Smooth muscle cell (in vitro differentiated cells): ENCODE measurements around the gene ADD3. TPM values are rescaled to one million over a fixed set of nuclear protein-coding genes. Genes with fewer than 3 reads are reported as not detected.

Experiments used
- DNase-seq: peaks from one replicate; lab custom pipeline; 2025; ENCODE audit not compliant: unreplicated experiment; lab: John Stamatoyannopoulos, UW
- H2AFZ ChIP-seq: fragments of 200-600 bp; sonication (generic); 2 replicates; pipeline ENCODE4 v1.6.0; 2016; ENCODE audit warnings: antibody characterized with exemption, low read depth, mild to moderate bottlenecking
- H3F3A ChIP-seq: fragments of 200-600 bp; sonication (generic); 2 replicates; pipeline ENCODE4 v1.6.0; 2017; ENCODE audit warnings: antibody characterized with exemption, low read depth
- H3K27ac ChIP-seq: fragments of 200-600 bp; sonication (generic); 2 replicates; pipeline ENCODE4 v1.5.1; 2016; ENCODE audit warnings: low read depth, mild to moderate bottlenecking
- H3K27me3 ChIP-seq: fragments of 200-600 bp; sonication (generic); 2 replicates; pipeline ENCODE4 v1.6.1; 2016; ENCODE audit warnings: low read depth, mild to moderate bottlenecking
- H3K36me3 ChIP-seq: fragments of 200-600 bp; sonication (generic); 2 replicates; pipeline ENCODE4 v1.5.1; 2016; ENCODE audit warnings: low read depth
- H3K4me1 ChIP-seq: fragments of 200-600 bp; sonication (generic); 2 replicates; pipeline ENCODE4 v1.5.1; 2016; ENCODE audit warnings: low read depth
- H3K4me2 ChIP-seq: fragments of 200-600 bp; sonication (generic); 2 replicates; pipeline ENCODE4 v1.6.0; 2016; ENCODE audit warnings: mild to moderate bottlenecking
- H3K4me3 ChIP-seq: fragments of 200-600 bp; sonication (generic); 2 replicates; pipeline ENCODE4 v1.5.1; 2016; ENCODE audit warnings: mild to moderate bottlenecking
- H3K79me2 ChIP-seq: fragments of 200-600 bp; sonication (generic); 2 replicates; pipeline ENCODE4 v1.6.0; 2016; ENCODE audit warnings: low read depth, mild to moderate bottlenecking
- H3K9ac ChIP-seq: fragments of 200-600 bp; sonication (generic); 2 replicates; pipeline ENCODE4 v1.6.0; 2016; ENCODE audit warnings: low read depth
- H3K9me3 ChIP-seq: fragments of 200-600 bp; sonication (generic); replicated peaks from 2 replicates; pipeline ENCODE4 v1.5.1; 2016; ENCODE audit warnings: low read depth
- H4K20me1 ChIP-seq: fragments of 200-600 bp; sonication (generic); 2 replicates; pipeline ENCODE4 v1.6.0; 2016; ENCODE audit warnings: low read depth
- WGBS: methylation state at CpG from one replicate; pipeline ENCODE4 v1.1.7; 2016; ENCODE audit warnings: low lambda C conversion rate; 5-methylcytosine and 5-hydroxymethylcytosine counted together
- polyA plus RNA-seq: library from polyadenylated mRNA; unstranded; fragments of >200 nt; fragmentation: Nextera tagmentation; extraction: Ambion mirVana; gene quantifications from 2 replicates; pipeline ENCODE4 v1.2.1, GENCODE V29; 2016
- total RNA-seq: library from RNA; depleted of rRNA; stranded (reverse); fragments of >200 nt; gene quantifications from 2 replicates; pipeline ENCODE4 v1.2.3, GENCODE V29; 2014
- TF ChIP-seq, protein P1 (sequence below): fragments of 200-600 bp; sonication (generic); IDR thresholded peaks from 2 replicates; pipeline ENCODE4 v1.5.1; 2017; ENCODE audit warnings: borderline replicate concordance, mild to moderate bottlenecking, antibody characterized with exemption; ENCODE audit not compliant: insufficient read depth, poor library complexity, severe bottlenecking

The ADD3 gene
- total and polyA plus RNA-seq, 2 experiments from 2014 or later, result 75.0 to 155 TPM

- no peak overlapping the region for H3K27ac ChIP-seq
- H3K4me1 ChIP-seq, result peaks cover 5% of the 10 kb centered on the region
- no peak overlapping the region for H3K4me3 ChIP-seq
- no peaks in the 10 kb centered on the region for H3K79me2 ChIP-seq
- H3K9ac ChIP-seq, result no peak overlapping the region
- no peaks in the 10 kb centered on the region for H3F3A ChIP-seq
- DNase-seq, result no peak
- 9% methylated on average over 13 of the region's 13 CpGs for whole genome bisulfite sequencing
- no peak overlapping the region for H2AFZ ChIP-seq
- H3K9me3 ChIP-seq, result no peaks in the 10 kb centered on the region
- H4K20me1 ChIP-seq, result no peaks in the 10 kb centered on the region
- no peak overlapping the region for H3K4me2 ChIP-seq
- TF ChIP-seq, protein P1, sequence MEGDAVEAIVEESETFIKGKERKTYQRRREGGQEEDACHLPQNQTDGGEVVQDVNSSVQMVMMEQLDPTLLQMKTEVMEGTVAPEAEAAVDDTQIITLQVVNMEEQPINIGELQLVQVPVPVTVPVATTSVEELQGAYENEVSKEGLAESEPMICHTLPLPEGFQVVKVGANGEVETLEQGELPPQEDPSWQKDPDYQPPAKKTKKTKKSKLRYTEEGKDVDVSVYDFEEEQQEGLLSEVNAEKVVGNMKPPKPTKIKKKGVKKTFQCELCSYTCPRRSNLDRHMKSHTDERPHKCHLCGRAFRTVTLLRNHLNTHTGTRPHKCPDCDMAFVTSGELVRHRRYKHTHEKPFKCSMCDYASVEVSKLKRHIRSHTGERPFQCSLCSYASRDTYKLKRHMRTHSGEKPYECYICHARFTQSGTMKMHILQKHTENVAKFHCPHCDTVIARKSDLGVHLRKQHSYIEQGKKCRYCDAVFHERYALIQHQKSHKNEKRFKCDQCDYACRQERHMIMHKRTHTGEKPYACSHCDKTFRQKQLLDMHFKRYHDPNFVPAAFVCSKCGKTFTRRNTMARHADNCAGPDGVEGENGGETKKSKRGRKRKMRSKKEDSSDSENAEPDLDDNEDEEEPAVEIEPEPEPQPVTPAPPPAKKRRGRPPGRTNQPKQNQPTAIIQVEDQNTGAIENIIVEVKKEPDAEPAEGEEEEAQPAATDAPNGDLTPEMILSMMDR, result no peak
- H3K36me3 ChIP-seq, result no peaks in the 10 kb centered on the region
- H3K27me3 ChIP-seq, result peaks cover 58% of the 10 kb centered on the region
These were observed 162.6 kb downstream of the ADD3 start for GRCh38 chr10:110170142-110170971.

DNA sequence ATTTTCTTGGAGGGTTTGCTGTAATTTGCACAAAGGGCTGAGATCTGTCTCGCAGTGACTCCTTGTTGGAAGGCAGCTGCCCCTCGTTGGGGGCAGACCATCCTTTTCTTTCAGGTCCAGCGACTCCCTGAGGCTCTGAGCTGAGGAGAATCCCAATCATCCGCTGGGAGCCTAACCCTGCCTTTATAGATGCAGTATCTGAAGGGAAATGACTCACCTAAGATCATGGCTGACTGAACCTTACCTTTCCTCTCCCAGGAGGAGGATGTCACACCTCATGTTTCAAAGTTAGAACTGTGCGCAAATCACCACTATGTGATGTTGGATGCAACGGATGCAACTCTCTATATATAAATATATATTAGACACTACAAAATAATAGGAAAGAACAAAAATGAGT is 163.2 kb downstream of the ADD3 start:
- Histone ChIP-seq H3F3A (no peaks in the 10 kb centered on the region), H3K27ac (no peak overlapping the region), H4K20me1 (no peaks in the 10 kb centered on the region), H3K4me3 (no peak overlapping the region), H3K4me2 (no peak overlapping the region), H3K4me1 (peaks cover 5% of the 10 kb centered on the region), H3K36me3 (no peaks in the 10 kb centered on the region), H3K9ac (no peak overlapping the region), H3K27me3 (peaks cover 58% of the 10 kb centered on the region), H3K79me2 (no peaks in the 10 kb centered on the region), H3K9me3 (no peaks in the 10 kb centered on the region), H2AFZ (no peak overlapping the region)
- WGBS, result 33% methylated on average over 6 of the region's 6 CpGs
- TF ChIP-seq, protein P1, result no peak
- no peak for DNase-seq

DNA sequence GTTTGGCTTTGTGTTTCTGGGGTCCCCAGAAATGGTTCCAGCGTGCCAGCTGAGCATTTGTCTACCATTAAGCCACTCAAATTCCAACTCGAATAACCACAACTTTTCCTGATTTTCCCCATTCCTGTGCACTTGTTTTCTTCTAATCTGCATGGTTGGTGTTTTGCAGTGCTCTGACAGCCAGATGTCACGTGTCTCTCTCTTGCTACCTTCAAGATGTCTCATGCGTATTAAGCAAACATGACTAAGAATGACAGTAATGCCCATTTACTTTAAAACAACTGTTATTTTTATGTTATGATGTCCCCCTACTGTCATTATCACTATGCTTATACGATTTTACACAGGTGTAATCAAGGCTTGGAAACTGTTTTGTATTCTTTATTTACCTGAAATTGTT is 164.4 kb downstream of the ADD3 start:
- Histone ChIP-seq H3K9me3 (no peaks in the 10 kb centered on the region), H3K27me3 (peaks cover 53% of the 10 kb centered on the region), H3F3A (no peaks in the 10 kb centered on the region), H3K4me3 (no peak overlapping the region), H3K36me3 (no peaks in the 10 kb centered on the region), H2AFZ (no peak overlapping the region), H3K27ac (no peak overlapping the region), H3K79me2 (no peaks in the 10 kb centered on the region), H3K9ac (no peak overlapping the region), H3K4me2 (no peak overlapping the region), H4K20me1 (no peaks in the 10 kb centered on the region), H3K4me1 (peaks cover 5% of the 10 kb centered on the region)
- 76% methylated on average over 5 of the region's 5 CpGs for WGBS
- no peak for DNase-seq
- TF ChIP-seq, protein P1, result no peak

GRCh38 chr10:110174201-110174600 is 166.4 kb downstream of the ADD3 start:
- H3K36me3 ChIP-seq, result no peaks in the 10 kb centered on the region
- H3K4me1 ChIP-seq, result peaks cover 5% of the 10 kb centered on the region
- no peak overlapping the region for H3K4me2 ChIP-seq
- H3K9me3 ChIP-seq, result no peaks in the 10 kb centered on the region
- no peak for DNase-seq
- H3F3A ChIP-seq, result no peaks in the 10 kb centered on the region
- H4K20me1 ChIP-seq, result no peaks in the 10 kb centered on the region
- peaks cover 33% of the 10 kb centered on the region for H3K27me3 ChIP-seq
- H3K9ac ChIP-seq, result no peak overlapping the region
- H3K4me3 ChIP-seq, result no peak overlapping the region
- H2AFZ ChIP-seq, result no peak overlapping the region
- H3K79me2 ChIP-seq, result no peaks in the 10 kb centered on the region
- TF ChIP-seq, protein P1, result no peak
- no peak overlapping the region for H3K27ac ChIP-seq
